ENCODE results near the gene GFAP. TPM values are rescaled to one million over a fixed set of nuclear protein-coding genes. Genes with fewer than 3 reads are reported as not detected.

The GFAP gene
- total RNA-seq, 1 donor from 2014 or later, result 4.1 TPM

DNA sequence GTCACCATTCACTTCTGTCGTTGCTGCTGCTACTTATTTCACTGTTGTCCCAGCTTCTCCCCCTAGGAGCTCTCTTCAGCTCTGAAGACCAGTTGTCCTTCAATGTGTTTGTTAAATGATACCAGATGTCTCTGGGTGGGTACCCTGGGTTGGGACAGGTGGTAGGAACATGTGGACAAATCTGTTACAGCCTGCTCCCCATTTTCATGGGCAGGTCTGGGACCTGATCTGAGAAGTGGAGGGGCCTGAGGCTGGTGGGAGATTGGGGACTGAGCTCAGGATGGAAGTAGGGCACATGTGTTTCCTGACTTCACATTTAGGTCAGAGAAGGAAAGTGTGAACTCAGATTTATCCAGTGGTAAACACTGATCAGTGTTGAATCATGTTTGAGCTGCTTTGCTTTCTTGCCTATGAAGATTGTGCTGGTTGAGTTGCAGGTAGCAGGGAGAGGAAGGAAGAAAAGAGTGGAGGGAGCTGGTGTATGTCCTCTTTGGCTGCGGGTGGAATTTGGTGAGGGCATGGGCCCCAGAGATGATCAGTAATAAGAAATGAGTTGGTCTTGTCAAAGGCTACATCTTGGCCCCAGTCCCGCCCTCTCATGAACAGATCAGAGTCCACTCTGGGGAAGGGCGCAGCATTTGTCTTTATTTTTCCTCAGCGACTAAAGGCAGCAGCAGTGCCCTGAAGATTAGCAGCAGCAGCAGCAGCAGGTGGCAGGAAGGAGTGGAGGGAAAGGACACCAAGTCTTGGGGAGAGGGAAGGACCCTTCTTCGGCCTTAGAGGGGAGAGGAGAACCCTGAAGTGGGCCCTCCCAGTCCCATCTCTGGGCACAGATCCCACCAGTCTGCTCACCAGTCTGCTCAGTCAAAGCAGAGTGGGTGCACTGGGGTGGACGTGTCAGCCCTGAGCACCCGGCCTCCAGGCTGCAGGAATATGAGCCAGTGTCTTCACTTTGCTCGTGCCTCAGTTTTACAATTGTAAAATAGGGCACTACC lies 10.0 kb downstream of the GFAP start:
- Histone ChIP-seq H3K4me1 (peaks cover 7% of the 10 kb centered on the region), H3K36me3 (no peaks in the 10 kb centered on the region), H3K27ac (replicated peaks) (no peak overlapping the region), H3K9me3 (replicated peaks) (no peaks in the 10 kb centered on the region), H3K4me3 (no peak overlapping the region), H3K27me3 (ENCODE audit: low read depth) (peaks cover 2% of the 10 kb centered on the region)
- DNase-seq, result no peak
- TF ChIP-seq, protein P1, sequence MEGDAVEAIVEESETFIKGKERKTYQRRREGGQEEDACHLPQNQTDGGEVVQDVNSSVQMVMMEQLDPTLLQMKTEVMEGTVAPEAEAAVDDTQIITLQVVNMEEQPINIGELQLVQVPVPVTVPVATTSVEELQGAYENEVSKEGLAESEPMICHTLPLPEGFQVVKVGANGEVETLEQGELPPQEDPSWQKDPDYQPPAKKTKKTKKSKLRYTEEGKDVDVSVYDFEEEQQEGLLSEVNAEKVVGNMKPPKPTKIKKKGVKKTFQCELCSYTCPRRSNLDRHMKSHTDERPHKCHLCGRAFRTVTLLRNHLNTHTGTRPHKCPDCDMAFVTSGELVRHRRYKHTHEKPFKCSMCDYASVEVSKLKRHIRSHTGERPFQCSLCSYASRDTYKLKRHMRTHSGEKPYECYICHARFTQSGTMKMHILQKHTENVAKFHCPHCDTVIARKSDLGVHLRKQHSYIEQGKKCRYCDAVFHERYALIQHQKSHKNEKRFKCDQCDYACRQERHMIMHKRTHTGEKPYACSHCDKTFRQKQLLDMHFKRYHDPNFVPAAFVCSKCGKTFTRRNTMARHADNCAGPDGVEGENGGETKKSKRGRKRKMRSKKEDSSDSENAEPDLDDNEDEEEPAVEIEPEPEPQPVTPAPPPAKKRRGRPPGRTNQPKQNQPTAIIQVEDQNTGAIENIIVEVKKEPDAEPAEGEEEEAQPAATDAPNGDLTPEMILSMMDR (IDR thresholded peaks at IDR 0.05; ENCODE audit: borderline replicate concordance), result no peak
- intact Hi-C loops (cut with micrococcal nuclease), result no loop called here

DNA sequence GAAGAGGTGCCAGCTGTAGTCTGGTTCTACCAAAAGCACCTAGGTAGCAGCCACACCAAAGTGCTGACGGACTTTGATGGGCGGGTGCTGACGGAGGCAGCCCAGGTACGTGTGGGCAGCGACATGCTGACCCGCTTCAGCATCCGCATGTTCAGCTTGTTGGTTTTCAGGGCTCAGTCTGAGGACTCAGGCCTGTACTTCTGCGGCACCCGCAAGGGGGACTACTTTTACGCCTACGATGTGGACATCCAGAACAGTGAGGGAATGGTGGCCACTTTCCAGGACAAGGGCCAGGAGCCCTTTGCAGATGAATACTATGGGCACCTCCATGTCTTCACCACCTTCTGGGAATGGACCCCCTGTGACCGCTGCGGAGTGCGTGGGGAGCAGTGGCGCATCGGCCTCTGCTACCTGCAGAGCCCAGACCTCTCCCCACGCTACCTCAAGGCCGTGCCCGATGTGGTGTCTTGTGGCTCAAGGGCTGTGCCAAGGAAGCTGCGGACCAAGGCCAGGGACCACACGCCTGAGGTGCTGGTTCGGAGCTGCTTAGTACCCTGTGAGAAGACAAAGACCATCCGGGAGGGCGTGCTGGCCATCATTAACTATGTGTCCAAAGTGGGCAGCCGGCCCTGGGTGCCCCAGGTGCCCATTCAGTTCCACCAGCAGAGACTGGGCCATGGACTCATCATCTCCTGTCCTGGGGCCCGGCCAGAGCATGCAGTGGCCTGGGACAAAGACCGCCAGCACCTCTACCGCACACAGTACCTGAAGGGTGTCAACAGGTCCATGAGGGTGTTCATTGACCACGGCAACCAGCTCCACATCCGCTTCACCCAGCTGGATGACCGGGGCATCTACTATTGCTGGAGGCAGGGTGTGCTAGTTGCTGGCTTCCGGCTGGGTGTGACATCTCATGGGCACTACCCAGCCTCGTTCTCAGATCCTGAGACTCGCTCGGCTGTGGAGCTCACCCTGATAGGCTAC lies 11.0 kb downstream of the GFAP start:
- Histone ChIP-seq H3K4me1 (peaks cover 14% of the 10 kb centered on the region), H3K36me3 (no peaks in the 10 kb centered on the region), H3K27ac (replicated peaks) (no peak overlapping the region), H3K9me3 (replicated peaks) (no peaks in the 10 kb centered on the region), H3K4me3 (no peak overlapping the region), H3K27me3 (ENCODE audit: low read depth) (no peaks in the 10 kb centered on the region)
- intact Hi-C loops (cut with micrococcal nuclease), result no loop called here
- TF ChIP-seq, protein P1 (IDR thresholded peaks at IDR 0.05; ENCODE audit: borderline replicate concordance), result no peak
- DNase-seq, result no peak

DNA sequence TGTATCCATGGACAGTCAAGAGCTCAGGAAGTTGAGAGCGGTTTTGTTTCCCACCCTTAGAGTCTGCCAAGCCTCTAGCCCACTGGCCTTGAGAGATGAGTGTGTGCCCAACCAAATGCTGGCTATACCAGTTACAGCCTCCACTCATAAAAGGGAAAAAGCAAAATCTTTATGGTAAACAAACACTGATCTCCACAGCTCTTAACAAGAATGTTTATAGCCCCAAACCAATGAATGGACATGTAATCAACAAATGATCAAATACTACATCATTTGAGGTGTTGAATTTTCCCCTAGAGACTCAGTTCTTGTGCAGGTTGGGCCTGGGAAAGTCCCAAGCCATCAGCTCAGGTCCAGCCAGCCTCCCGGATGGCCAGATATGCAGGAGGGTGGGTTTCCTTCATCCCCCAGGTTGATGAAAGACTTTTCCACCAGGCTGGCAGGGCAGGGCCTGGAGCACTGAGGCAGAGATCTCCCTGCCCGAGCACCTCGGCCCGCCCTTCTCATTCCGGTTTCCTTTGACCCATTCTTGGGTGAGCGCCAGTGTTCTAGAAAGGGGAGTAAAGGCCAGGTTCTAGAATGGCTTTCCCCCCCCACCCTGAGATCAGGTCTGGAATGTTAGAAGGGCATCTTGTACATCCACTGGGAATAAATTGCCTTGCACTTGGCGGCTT lies 12.2 kb downstream of the GFAP start:
- Histone ChIP-seq H3K36me3 (no peaks in the 10 kb centered on the region), H3K27me3 (ENCODE audit: low read depth) (no peaks in the 10 kb centered on the region), H3K27ac (replicated peaks) (no peak overlapping the region), H3K4me1 (peaks cover 25% of the 10 kb centered on the region), H3K4me3 (no peak overlapping the region), H3K9me3 (replicated peaks) (no peaks in the 10 kb centered on the region)
- intact Hi-C loops (cut with micrococcal nuclease), result no loop called here
- no peak for DNase-seq
- TF ChIP-seq, protein P1 (IDR thresholded peaks at IDR 0.05; ENCODE audit: borderline replicate concordance), result no peak

DNA sequence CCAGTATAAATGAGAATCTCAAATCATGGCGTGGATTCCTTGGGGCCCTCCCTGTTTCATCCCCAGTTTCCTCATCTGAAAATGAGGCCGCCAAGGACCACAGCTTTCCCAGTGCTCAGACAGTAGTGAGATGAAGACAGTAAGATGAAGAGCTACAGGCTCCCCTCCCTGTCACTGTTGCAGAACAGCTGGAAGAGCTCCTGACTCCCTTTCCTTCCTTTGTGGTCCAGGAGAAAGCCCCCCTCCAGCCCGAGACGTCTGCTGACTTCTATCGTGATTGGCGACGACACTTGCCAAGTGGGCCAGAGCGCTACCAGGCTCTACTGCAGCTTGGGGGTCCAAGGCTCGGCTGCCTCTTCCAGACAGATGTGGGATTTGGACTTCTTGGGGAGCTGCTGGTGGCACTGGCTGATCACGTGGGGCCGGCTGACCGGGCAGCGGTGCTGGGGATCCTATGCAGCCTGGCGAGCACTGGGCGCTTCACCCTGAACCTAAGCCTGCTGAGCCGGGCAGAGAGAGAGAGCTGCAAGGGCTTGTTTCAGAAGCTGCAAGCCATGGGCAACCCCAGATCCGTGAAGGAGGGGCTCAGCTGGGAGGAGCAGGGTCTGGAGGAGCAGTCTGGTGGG lies 13.1 kb downstream of the GFAP start:
- intact Hi-C loops (cut with micrococcal nuclease), result no loop called here
- H3K4me1 ChIP-seq, result peaks cover 34% of the 10 kb centered on the region
- TF ChIP-seq, protein P1 (IDR thresholded peaks at IDR 0.05; ENCODE audit: borderline replicate concordance), result no peak
- H3K36me3 ChIP-seq, result no peaks in the 10 kb centered on the region
- no peaks in the 10 kb centered on the region for H3K9me3 ChIP-seq (replicated peaks)
- DNase-seq, result no peak
- H3K4me3 ChIP-seq, result no peak overlapping the region
- H3K27ac ChIP-seq (replicated peaks), result no peak overlapping the region
- H3K27me3 ChIP-seq (ENCODE audit: low read depth), result no peaks in the 10 kb centered on the region

Data from left ventricle myocardium inferior (tissue), 1 donor.